Panc1 (cell line): Measurements from ENCODE around the gene KRTAP6-2. TPM values are rescaled to one million over a fixed set of nuclear protein-coding genes. Genes with fewer than 3 reads are reported as not detected.

Source experiments
- ATAC-seq: fragments of 200-7000 bp; cut with Tn5 transposase; 2 replicates; pipeline ENCODE4 v1.9.1; 2020; ENCODE audit warnings: mild to moderate bottlenecking, moderate library complexity
- BruUV-seq: library from RNA; stranded (reverse); fragments of 400-500 nt; replicated peaks from 2 replicates; lab custom pipeline; 2021; lab: Mats Ljungman, UMichigan
- CTCF ChIA-PET: fragments of 300-600 bp; sonication (Branson Sonifier 250); formaldehyde crosslinking; loops from one replicate; lab custom pipeline; 2022; ENCODE audit warnings: antibody characterized with exemption; lab: Charles Lee
- POLR2A ChIA-PET: fragments of 300-600 bp; sonication (Branson Sonifier 250); formaldehyde crosslinking; loops from one replicate; lab custom pipeline; 2022; ENCODE audit warnings: antibody characterized with exemption; lab: Charles Lee
- DNase-seq: peaks from one replicate; pipeline ENCODE4 v3.0.0-alpha.2; 2010; ENCODE audit warnings: low read depth, low spot score
- H3K27ac ChIP-seq: 2 replicates; pipeline ENCODE4 v1.5.1; 2011; ENCODE audit warnings: mild to moderate bottlenecking, low read length, inconsistent platforms
- H3K27me3 ChIP-seq: fragments of 200-500 bp; sonication (Bioruptor generic); 2 replicates; pipeline ENCODE4 v1.6.0; 2014; ENCODE audit warnings: low read length, inconsistent platforms; ENCODE audit not compliant: control insufficient read depth, insufficient read depth
- H3K36me3 ChIP-seq: fragments of 200-500 bp; sonication (Bioruptor generic); 2 replicates; pipeline ENCODE4 v1.5.1; 2014; ENCODE audit warnings: inconsistent platforms, mild to moderate bottlenecking, low read length, moderate library complexity; ENCODE audit not compliant: control insufficient read depth, insufficient read depth
- H3K4me1 ChIP-seq: 2 replicates; pipeline ENCODE4 v1.5.1; 2011; ENCODE audit warnings: inconsistent platforms, mild to moderate bottlenecking, low read length, moderate library complexity; ENCODE audit not compliant: control insufficient read depth, insufficient read depth
- H3K4me3 ChIP-seq, 2 experiments: 2 replicates each; pipeline ENCODE4 v1.5.1; 2011 to 2012; ENCODE audit warnings: low read depth in 2 of 2, low read length in 2 of 2, mild to moderate bottlenecking in 2 of 2, inconsistent platforms in 1 of 2, moderate library complexity in 1 of 2
- H3K9me3 ChIP-seq: fragments of 200-500 bp; sonication (Bioruptor generic); 2 replicates; pipeline ENCODE4 v1.5.1; 2014; ENCODE audit warnings: low read depth, mild to moderate bottlenecking, inconsistent platforms, low read length, moderate library complexity; ENCODE audit not compliant: control insufficient read depth, insufficient read depth
- CTCF ChIP-seq: fragments of 450-650 bp; IDR thresholded peaks from 2 replicates; pipeline ENCODE4 v1.5.1; 2017; ENCODE audit warnings: mild to moderate bottlenecking
- POLR2AphosphoS5 ChIP-seq: IDR thresholded peaks from 2 replicates; pipeline ENCODE4 v1.6.1; 2012; ENCODE audit warnings: mild to moderate bottlenecking, low read depth, low read length, moderate library complexity
- REST ChIP-seq, 2 experiments: IDR thresholded peaks; 2 replicates each; pipeline ENCODE4 v1.6.1; 2011 to 2012; ENCODE audit warnings: low read depth in 2 of 2, control low read depth in 1 of 2, low read length in 1 of 2, mild to moderate bottlenecking in 1 of 2, moderate library complexity in 1 of 2; ENCODE audit not compliant: insufficient read depth in 1 of 2
- SIN3A ChIP-seq: IDR thresholded peaks from 2 replicates; pipeline ENCODE4 v1.6.1; 2012; ENCODE audit warnings: low read depth, mild to moderate bottlenecking, low read length, moderate library complexity, borderline replicate concordance; ENCODE audit not compliant: insufficient read depth
- TCF7L2 ChIP-seq: IDR thresholded peaks from 2 replicates; pipeline ENCODE4 v1.6.1; 2011; ENCODE audit warnings: mild to moderate bottlenecking, low read depth, low read length, inconsistent platforms
- in situ Hi-C: cut with HindIII; loops from 2 replicates; pipeline ENCODE4 v1.10.0; 2016; ENCODE audit warnings: low sequenced_read_pairs, low pct_unique_long_range_greater_than_20kb
- intact Hi-C: fragments of 100-400 bp; cut with micrococcal nuclease; formaldehyde crosslinking; loops from one replicate; pipeline ENCODE4 v1.10.0; 2022; ENCODE audit not compliant: unreplicated experiment
- total RNA-seq: library from RNA; stranded (reverse); gene quantifications from one replicate; pipeline ENCODE4 v1.2.1, GENCODE V29; 2021; ENCODE audit not compliant: unreplicated experiment

KRTAP6-2 gene
- total RNA-seq, 1 experiment from 2014 or later: not detected

GRCh38 chr21:30642564-30642963 is 43.9 kb upstream of the KRTAP6-2 start, which contains the start of gene KRTAP20-3:
TSS of gene KRTAP20-3 (plus strand) at chr21:30642864.
- POLR2A ChIA-PET: no interaction called here
- in situ Hi-C loops: no loop called here
- H3K4me3 ChIP-seq: no peak within 1 kb of the TSS

GRCh38 chr21:30638686-30639085 is 40.0 kb upstream of the KRTAP6-2 start:
- Histone ChIP-seq H3K4me1 (no peaks in the 10 kb centered on the region), H3K27me3 (no peaks in the 10 kb centered on the region), H3K27ac (no peak overlapping the region), H3K9me3 (no peaks in the 10 kb centered on the region), H3K4me3 (no peak overlapping the region), H3K36me3 (no peaks in the 10 kb centered on the region)
- TF ChIP-seq POLR2AphosphoS5 (no peak), TCF7L2 (no peak), SIN3A (no peak)
- BruUV-seq: no TSS peak
- DNase-seq (no peak), ATAC-seq (no peak)
- intact Hi-C loops: no loop called here
- in situ Hi-C loops: no loop called here
- ChIA-PET CTCF (no interaction called here), POLR2A (no interaction called here)

More at GRCh38 chr21:30642564-30642963, 43.9 kb upstream of the KRTAP6-2 start, which contains the start of gene KRTAP20-3:
- ATAC-seq: no peak
- BruUV-seq: no TSS peak
- H3K27me3 ChIP-seq: no peaks in the 10 kb centered on the region
- no peak for TF ChIP-seq SIN3A
- TF ChIP-seq TCF7L2: no peak
- no peak for TF ChIP-seq POLR2AphosphoS5
- TF ChIP-seq REST (IDR thresholded peaks at IDR 0.05; ENCODE audit: insufficient read depth in 1 of 2, low read depth in 2 of 2, low read length in 1 of 2): no peak
- TF ChIP-seq CTCF: no peak
- no peaks in the 10 kb centered on the region for H3K4me1 ChIP-seq
- H3K9me3 ChIP-seq: no peaks in the 10 kb centered on the region
- no peaks in the 10 kb centered on the region for H3K36me3 ChIP-seq
- intact Hi-C loops: no loop called here
- H3K27ac ChIP-seq: no peak within 1 kb of the TSS
- DNase-seq: no peak
- CTCF ChIA-PET: no interaction called here

- CTCF ChIA-PET: no interaction called here
- POLR2A ChIA-PET: no interaction called here
- no peaks in the 10 kb centered on the region for H3K36me3 ChIP-seq
- H3K4me3 ChIP-seq: no peak within 1 kb of the TSS
- BruUV-seq: no TSS peak
- H3K27me3 ChIP-seq: no peaks in the 10 kb centered on the region
- no peak for DNase-seq
- intact Hi-C loops: no loop called here
- in situ Hi-C loops: no loop called here
- ATAC-seq: no peak
- H3K4me1 ChIP-seq: no peaks in the 10 kb centered on the region
- no peaks in the 10 kb centered on the region for H3K9me3 ChIP-seq
- TF ChIP-seq TCF7L2 (no peak), POLR2AphosphoS5 (no peak), REST (IDR thresholded peaks at IDR 0.05; ENCODE audit: insufficient read depth in 1 of 2, low read depth in 2 of 2, low read length in 1 of 2) (no peak), SIN3A (no peak), CTCF (no peak)
- H3K27ac ChIP-seq: no peak within 1 kb of the TSS
Measured at GRCh38 chr21:30634906-30635305, 36.2 kb upstream of the KRTAP6-2 start, which contains the start of gene KRTAP20-2. TSS of gene KRTAP20-2 (plus strand) at chr21:30635206. CDS start at chr21:30635264, 58 bp downstream.
